ENCODE results near the gene GLDN.

DNA sequence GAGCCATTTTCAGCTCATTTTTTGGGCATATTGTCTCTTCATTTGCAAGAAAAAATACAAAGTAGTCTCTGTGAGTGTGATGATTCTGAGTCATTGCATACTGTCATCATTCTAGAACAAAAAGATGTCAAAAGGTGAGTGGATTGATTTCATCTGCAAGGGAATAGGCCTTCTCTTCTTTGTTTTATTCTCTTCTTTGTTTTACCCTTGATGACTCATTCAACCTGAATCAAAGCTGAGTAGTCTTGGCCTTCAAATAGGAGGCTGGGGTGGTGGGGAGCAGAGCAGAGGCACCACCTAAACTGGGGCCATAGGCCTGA is 28.4 kb upstream of the GLDN start:
- TF ChIP-seq, protein P1, sequence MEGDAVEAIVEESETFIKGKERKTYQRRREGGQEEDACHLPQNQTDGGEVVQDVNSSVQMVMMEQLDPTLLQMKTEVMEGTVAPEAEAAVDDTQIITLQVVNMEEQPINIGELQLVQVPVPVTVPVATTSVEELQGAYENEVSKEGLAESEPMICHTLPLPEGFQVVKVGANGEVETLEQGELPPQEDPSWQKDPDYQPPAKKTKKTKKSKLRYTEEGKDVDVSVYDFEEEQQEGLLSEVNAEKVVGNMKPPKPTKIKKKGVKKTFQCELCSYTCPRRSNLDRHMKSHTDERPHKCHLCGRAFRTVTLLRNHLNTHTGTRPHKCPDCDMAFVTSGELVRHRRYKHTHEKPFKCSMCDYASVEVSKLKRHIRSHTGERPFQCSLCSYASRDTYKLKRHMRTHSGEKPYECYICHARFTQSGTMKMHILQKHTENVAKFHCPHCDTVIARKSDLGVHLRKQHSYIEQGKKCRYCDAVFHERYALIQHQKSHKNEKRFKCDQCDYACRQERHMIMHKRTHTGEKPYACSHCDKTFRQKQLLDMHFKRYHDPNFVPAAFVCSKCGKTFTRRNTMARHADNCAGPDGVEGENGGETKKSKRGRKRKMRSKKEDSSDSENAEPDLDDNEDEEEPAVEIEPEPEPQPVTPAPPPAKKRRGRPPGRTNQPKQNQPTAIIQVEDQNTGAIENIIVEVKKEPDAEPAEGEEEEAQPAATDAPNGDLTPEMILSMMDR (IDR thresholded peaks at IDR 0.05; ENCODE audit: insufficient read depth, low read depth, low read length): no peak
- no peak for TF ChIP-seq EZH2 (IDR thresholded peaks at IDR 0.05; ENCODE audit: insufficient read depth, low read length)

Data from astrocyte (in vitro differentiated cells and primary cell).